ENCODE data around the gene PHC2.

Gene PHC2

GRCh38 chr1:33414879-33415278, 16.0 kb downstream of the PHC2 start:
- DNase-seq, result no peak

DNA sequence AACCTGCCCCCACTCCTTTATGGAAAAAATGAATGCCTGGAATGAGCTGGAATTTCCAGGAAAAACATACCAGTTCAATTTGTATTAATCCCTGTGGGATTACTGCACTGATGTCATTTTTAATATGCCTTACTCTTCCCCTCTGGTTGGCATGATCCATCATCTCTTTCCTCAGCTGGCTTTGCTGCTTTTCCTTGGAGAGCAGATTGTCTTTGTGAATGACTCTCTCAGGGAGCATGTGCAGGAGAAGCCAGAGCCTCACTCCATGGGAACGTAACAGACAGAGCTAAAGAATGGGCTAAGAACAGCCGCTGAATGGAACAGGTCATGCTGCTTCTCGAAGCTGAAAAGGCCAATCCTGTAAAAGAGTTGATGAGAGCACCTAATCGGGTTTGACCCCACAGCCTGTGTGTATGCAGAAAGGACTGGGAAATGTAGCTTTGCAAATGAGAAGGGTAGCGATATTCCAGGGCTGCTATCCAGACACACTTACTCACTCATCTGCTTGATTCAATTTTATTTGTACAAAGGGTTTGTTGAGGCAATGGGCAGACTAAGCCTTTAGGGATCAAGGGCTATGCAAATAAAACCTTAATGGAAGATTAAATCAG, 20.7 kb downstream of the PHC2 start:
- DNase-seq, result no peak

DNA sequence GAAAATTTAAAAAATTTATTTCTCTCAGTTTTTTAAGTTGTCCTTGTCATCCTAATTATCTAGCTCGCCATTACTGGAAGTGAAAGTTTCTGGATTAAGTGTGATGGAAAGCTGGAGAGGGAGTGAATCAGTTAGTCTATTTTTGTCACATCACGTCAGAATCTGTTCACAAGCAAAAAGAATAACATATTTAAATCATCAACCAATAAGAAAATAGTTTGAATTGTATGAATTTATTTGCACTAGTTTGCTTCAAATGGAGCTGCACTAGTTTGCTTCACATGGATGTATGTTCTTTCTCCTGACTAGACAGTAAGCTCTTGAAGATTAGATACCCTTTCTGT, 22.8 kb downstream of the PHC2 start:
- DNase-seq, result no peak

DNA sequence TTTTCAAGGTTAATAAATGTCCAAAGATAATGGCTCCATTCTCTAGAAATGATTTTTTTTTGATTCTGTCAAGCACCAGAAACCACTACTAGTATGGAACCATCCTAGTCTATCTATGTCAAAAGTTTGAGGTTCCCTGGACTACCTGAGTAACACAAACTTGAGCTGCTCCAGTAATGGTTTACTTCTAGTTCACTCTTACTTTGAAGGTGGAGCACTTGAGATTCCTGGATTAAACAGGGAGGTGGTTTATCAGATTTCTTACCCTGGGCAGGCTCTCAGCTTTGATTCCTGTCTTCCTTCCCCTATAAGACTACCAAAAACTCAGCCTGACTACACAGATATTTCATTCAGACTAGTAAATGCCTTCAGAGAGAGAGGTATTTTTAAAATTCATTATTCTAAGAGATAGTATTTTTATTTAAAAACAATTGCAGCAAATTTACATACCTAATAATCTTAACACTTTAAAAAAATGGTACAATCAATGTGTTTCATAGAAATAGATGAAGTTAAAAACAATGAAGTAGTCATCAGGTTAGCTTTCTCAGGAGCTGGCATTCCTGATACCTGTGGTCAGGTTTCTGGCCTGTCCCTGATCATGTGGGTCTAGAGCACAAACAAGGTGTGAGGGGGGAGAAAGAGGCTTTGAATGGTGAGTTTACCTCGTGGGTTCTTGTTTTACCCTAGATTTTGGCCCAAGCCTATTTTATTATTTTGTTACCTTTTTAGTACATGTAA, 23.4 kb downstream of the PHC2 start:
- no peak for DNase-seq

- no peak for DNase-seq
These were observed 28.7 kb downstream of the PHC2 start for GRCh38 chr1:33402206-33402605.

- DNase-seq, result no peak
These were observed 29.4 kb downstream of the PHC2 start for GRCh38 chr1:33401471-33401870.

GRCh38 chr1:33400153-33400911, 30.6 kb downstream of the PHC2 start:
- no peak for DNase-seq

GRCh38 chr1:33399375-33399774, 31.5 kb downstream of the PHC2 start:
- DNase-seq, result no peak

- DNase-seq, result no peak
These were observed 32.9 kb downstream of the PHC2 start for GRCh38 chr1:33397994-33398393.

- no peak for DNase-seq
These were observed 33.8 kb downstream of the PHC2 start for GRCh38 chr1:33397125-33397506.

DNA sequence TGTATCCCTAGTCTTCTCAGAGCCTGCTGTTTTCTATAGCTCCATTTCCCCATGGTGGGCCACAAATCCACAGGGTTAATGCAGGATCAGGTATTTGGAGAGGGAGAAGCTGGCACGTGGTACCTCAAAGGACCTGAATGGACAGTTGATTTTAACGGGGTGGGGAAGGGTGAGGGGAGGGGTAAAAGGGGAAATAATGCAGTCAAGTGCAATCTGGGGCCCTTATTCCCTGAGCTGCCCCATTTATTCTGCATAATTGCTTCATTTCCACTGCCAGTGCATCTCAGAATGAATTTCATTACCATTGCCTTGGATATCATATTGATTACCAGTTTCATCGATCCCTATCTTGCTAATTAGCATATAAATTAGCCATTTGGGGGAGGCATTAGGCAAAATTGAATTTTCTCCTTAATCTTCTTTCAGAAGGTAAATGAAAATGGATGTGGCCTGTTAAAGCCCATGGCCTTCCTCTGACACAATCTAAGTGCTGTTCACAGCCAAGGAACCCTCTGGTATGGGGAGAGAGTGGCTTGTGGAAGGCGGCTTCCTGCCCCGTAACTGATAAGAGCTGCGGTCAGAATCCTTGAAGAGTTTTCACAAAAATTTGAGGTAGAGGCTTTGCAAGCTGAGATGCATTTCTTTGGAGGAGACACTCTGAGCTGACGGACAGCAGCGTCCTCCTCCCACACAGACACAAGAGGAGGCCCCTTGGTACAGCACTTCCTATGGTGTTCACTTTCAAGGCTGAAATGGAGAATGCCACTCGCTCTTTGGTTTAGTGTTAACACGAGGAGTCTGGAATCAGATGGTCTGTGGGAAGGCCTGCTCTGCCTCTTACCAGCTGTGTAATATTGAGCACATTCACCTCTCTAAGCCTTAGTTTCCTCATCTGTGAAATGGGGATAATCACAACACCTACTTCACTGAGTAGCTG, 34.4 kb downstream of the PHC2 start:
- DNase-seq, result no peak

DNA sequence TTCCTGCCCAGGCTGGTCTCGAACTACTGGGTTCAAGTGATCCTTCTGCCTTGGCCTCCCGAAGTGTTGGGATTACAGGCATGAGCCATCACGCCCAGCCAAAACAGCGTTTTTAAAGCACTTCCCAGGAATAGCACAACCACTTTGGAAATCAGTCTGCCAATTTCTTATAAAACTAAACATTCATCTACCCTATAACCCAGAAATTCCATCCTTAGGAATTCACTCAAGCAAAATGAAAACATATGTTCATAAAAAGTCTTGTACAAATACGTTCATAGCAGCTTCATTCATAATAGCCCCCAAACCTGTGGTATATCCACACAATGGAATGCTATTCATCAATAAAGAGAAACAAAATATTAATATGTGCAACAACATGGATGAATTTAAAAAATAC, 36.1 kb downstream of the PHC2 start:
- DNase-seq, result no peak

DNA sequence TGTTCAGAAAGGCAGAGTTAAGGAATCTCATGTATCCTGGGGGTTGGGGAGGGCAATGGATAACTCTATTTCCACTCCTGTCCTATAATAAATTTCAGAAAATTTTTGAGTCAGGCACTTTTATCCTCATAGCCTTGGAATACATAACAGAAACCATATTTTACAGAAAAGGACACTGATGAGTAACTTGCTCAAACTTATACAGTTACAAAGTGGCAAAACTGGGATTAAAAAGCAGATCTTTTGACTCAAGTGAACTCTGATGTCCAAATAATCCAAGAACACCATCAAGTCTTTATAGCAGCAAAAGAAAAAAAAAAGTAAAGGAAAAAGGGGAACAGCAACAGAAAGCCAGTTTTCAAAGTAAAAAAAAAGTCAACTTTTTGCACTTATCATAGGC, 36.9 kb downstream of the PHC2 start:
- no peak for DNase-seq

DNA sequence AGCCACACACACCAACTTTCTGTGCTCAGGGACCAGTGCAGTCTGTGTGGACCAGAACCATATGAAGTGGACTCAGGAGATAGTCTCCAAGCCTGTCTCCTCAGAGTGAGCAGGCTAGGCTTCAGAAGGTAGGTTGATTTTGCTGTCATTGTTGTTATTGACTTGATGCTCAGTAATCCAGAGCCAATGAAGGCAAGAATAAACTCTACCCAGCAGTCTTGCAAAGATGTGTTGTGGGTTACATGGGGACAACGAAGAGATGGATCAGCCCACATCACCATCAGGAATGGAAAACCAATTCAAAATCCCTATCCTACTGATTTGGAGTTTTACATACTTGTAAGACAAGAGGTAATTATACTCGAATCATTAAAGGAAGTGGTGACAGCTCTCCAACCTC, 37.4 kb downstream of the PHC2 start:
- no peak for DNase-seq

GRCh38 chr1:33392639-33393038, 38.3 kb downstream of the PHC2 start:
- peak; percentile 75 for DNase-seq

DNA sequence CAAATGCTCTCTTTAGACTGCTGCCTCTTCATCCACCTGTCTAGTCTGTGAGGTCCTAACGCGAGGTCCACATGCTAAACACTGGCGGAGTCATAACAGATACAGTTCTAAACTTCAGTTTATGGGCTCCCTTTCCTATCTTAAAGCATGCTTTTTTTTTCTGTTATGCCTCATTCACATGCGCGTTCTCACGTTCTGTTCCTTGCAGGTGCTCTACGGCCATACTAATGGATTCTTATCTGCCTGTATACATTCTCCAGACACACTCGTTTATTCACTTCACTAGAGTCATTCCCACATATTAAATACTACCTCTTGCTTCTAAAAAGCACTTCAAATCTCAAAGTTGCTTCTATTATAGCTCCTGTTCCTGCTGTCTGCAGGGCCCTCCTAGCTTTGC, 38.7 kb downstream of the PHC2 start:
- no peak for DNase-seq

DNA sequence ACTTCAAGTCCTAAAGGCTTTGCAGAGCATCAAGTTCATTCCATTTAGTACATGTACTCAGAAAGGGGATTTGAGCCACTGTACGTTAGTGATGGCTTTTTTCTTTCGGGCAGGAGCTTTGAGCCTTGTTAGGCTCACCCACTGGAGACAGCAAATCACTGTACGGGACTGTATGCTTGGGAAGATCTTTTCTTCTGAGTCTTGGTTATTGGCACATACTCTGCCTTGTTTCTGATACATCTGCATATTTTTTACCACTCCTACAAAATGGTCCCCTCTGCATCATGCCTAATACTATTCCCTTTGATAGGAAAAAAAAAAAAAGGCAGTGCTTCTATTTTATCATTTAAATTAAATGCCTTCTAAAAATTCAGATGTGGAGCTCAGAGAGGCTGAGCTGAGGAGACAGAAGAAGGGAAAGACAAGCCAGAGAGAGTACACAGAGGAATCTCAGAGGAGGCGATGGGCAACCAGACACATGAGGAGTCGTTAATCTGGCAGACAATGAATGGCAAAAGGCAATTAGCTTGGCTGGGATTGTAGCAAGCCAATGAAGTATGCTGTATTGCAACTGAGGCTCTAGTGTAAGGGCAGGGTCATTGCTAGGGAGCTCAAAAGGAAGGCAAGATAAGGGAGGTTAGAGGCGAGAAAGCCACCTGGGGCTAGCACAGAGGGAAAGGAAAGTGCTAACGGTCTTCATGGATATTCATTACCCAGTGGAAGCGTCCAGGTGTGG, 39.4 kb downstream of the PHC2 start:
- DNase-seq, result no peak

- no peak for DNase-seq
These were observed 40.4 kb downstream of the PHC2 start for GRCh38 chr1:33390542-33390941.

GRCh38 chr1:33388805-33389771, 41.8 kb downstream of the PHC2 start:
- no peak for DNase-seq

- DNase-seq, result no peak
These were observed 43.3 kb downstream of the PHC2 start for GRCh38 chr1:33387625-33388024.

DNA sequence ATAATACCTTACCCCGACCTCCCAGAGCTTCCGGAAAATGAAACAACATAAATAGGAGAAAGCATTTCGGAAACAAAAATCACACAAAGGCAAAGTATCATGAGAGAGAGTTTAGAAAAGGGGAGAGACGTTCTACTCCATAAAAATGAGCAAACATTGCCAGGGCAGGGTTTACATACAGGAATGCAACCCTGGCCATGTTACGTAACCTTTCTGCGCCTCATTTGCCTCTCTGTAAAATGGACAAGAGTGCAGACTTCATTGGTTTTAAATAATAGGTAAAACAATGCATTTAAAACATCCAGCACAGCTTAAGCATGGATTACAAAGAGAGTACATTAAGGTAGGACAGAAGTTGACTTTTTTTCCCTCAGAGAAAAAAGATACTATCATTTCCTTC, 45.6 kb downstream of the PHC2 start:
- DNase-seq, result no peak
